BE2C (cell line): ENCODE measurements around the gene EXTL1.

Source experiments
- DNase-seq: peaks from one replicate; pipeline ENCODE4 v3.0.0-alpha.2; 2020
- H3K27me3 ChIP-seq: fragments of 250-450 bp; sonication (Bioruptor Pico); 2 replicates; pipeline ENCODE4 v1.5.1; 2020; ENCODE audit warnings: mild to moderate bottlenecking
- H3K36me3 ChIP-seq: fragments of 250-450 bp; sonication (Bioruptor Pico); 2 replicates; pipeline ENCODE4 v1.5.1; 2020; ENCODE audit warnings: mild to moderate bottlenecking
- H3K4me1 ChIP-seq: fragments of 250-450 bp; sonication (Bioruptor Pico); 2 replicates; pipeline ENCODE4 v1.5.1; 2020
- H3K4me3 ChIP-seq: 2 replicates; pipeline ENCODE4 v1.5.1; 2011; ENCODE audit warnings: low read depth, low read length
- H3K9me3 ChIP-seq: fragments of 250-450 bp; sonication (Bioruptor Pico); 2 replicates; pipeline ENCODE4 v1.5.1; 2020
- TF ChIP-seq, protein P1 (sequence below): IDR thresholded peaks from 2 replicates; pipeline ENCODE4 v1.5.1; 2012; ENCODE audit warnings: mild to moderate bottlenecking, low read depth, low read length

Gene EXTL1

DNA sequence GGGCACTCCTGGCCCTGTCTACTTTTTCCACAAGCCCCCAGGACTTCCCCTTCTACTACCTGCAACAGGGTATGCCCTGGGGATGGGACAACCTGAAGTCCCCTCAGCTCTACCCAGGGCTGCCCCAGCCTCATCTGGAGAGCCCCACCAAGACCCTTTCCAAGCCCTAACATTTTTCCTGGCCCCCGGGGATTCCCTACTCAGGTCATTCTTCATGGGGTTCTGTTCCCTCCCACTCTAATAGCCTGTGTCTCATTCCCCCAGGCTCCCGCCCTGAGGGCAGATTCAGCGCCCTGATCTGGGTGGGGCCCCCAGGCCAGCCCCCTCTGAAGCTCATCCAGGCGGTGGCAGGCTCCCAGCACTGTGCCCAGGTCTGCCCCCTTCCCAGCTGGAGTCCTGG is 9.6 kb downstream of the EXTL1 start:
- no peak overlapping the region for H3K4me3 ChIP-seq
- no peaks in the 10 kb centered on the region for H3K4me1 ChIP-seq
- DNase-seq = no peak
- no peaks in the 10 kb centered on the region for H3K27me3 ChIP-seq
- H3K9me3 ChIP-seq = no peaks in the 10 kb centered on the region
- H3K36me3 ChIP-seq = no peaks in the 10 kb centered on the region
- TF ChIP-seq, protein P1, sequence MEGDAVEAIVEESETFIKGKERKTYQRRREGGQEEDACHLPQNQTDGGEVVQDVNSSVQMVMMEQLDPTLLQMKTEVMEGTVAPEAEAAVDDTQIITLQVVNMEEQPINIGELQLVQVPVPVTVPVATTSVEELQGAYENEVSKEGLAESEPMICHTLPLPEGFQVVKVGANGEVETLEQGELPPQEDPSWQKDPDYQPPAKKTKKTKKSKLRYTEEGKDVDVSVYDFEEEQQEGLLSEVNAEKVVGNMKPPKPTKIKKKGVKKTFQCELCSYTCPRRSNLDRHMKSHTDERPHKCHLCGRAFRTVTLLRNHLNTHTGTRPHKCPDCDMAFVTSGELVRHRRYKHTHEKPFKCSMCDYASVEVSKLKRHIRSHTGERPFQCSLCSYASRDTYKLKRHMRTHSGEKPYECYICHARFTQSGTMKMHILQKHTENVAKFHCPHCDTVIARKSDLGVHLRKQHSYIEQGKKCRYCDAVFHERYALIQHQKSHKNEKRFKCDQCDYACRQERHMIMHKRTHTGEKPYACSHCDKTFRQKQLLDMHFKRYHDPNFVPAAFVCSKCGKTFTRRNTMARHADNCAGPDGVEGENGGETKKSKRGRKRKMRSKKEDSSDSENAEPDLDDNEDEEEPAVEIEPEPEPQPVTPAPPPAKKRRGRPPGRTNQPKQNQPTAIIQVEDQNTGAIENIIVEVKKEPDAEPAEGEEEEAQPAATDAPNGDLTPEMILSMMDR = no peak

DNA sequence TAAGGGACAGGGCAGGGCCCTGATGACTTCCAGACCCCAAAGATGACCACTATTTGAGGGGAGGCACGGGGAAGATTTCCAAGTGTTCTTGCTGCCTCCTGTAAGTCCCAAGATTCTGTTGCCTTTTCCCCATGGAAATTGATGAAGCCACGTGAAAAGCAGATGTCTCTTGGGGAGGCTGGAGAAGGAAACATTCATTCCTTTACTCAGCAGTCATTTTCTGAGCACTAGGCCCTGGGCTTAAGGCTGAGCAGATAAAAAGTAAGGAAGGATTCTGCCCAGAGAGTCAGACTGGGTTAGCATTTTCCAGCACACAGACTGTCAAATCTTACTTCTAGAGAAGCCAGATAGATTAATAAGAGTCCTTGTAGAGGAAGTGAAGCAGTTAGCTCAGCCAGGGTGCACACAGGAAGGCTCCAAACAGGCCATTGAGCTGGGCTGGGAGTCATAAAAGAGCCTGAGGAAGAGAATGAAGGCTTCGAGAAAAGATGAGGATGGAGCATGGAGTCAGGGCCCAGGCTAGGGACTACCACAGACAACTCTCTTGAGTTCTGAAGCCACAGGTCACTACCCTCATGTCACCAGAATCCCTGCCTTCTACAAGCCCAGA is 10.1 kb downstream of the EXTL1 start:
- no peaks in the 10 kb centered on the region for H3K27me3 ChIP-seq
- TF ChIP-seq, protein P1 = no peak
- DNase-seq = no peak
- no peaks in the 10 kb centered on the region for H3K36me3 ChIP-seq
- H3K4me3 ChIP-seq = no peak overlapping the region
- H3K4me1 ChIP-seq = no peaks in the 10 kb centered on the region
- no peaks in the 10 kb centered on the region for H3K9me3 ChIP-seq

DNA sequence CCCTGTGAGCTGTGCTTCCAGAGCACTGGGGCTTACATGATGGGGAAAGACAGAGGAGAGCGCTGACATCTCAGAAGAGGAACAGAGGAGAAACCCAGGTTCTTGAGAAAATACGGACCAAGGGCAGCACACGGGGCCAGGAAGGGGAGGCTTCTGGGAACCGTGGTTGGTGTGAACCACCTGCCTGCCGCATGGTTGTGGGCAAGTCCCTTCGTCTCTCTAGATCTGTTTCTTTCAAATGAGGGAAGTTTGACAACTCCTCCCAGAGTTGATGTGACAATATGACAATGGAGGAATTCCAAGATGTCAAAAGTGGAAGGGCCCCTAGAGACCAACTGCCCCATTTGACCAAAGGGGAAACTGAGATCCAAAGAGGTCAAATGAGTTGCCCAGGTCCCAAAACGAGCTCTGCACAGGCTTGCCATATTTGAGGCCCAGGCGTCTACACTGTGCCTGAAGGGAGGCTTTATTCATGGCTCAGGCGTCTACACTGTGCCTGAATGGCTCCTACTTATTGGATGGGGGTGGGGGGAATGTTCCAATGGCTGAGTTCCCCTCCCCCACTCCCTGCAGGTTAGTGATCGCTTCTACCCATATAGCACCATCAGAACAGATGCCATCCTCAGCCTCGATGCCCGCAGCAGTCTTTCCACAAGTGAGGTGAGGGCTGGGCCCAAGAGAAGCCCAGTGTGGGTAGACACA is 11.2 kb downstream of the EXTL1 start:
- no peaks in the 10 kb centered on the region for H3K36me3 ChIP-seq
- H3K9me3 ChIP-seq = no peaks in the 10 kb centered on the region
- H3K27me3 ChIP-seq = no peaks in the 10 kb centered on the region
- H3K4me1 ChIP-seq = no peaks in the 10 kb centered on the region
- no peak for DNase-seq
- TF ChIP-seq, protein P1 = no peak
- no peak overlapping the region for H3K4me3 ChIP-seq

DNA sequence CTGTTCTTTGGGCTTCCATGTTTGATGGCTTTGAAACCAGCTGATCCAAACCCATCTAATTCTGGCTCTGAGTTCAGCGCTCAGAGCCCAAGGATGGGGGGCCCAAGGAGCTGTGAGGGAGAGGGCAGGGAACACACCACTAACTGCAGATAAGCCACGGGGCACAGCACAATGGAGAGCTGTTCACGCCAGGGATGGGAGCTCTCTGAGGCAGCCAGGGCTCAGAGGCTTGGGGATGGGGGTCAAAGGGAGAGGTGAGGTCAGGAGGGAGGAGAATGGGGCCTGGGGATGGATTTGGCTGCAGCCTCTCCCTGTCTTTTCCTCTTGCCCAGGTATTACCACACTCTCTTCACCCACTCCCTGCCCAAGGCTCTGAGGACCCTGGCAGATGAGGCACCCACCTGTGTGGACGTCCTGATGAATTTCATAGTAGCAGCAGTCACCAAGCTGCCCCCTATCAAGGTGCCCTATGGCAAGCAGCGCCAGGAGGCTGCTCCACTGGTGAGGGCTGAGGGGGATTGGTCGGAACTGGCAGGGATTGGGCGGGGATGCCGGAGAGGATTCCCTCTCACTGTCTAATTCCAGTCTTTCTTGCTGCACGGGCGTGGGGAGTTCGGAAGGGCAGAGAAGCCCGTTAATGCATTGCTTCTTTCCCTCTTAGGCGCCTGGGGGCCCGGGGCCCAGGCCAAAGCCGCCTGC is 13.1 kb downstream of the EXTL1 start:
- TF ChIP-seq, protein P1 = no peak
- no peaks in the 10 kb centered on the region for H3K27me3 ChIP-seq
- peak overlapping the region; percentile 80 for H3K4me3 ChIP-seq
- no peaks in the 10 kb centered on the region for H3K36me3 ChIP-seq
- H3K9me3 ChIP-seq = no peaks in the 10 kb centered on the region
- no peaks in the 10 kb centered on the region for H3K4me1 ChIP-seq
- no peak for DNase-seq

DNA sequence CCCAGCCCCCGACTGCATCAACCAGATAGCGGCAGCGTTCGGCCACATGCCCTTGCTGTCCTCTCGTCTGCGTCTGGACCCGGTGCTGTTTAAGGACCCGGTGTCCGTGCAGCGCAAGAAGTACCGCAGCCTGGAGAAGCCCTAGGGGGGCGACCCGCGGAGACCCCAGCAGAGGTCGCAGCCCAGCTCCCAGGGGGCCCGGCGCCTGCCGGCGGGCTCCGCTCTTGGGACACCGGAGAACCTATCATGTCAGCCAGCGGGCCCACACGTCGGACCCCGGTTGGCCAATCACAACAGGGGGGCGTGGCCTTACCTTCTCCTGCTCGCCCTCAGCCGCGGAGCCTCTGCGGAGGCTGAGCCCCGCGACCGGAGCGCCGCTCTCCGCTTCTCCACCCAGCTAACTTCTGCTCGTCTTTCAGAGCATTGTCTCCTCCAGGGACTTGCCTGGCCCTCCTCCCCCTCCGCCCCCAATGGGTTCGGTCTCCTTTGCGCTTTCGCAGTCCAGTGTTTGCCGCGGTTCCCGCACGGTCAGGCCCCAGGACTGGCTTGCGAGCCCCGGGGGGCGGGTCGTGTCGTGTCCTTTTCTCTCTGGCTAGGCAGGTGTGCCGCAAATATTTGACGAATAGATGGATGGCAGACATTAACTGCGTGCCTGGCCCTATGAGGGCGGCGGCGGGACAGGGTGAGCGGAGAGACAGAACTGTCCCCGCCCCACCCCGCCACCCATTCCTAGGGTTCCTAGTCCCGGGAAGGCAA is 13.8 kb downstream of the EXTL1 start:
- TF ChIP-seq, protein P1 = no peak
- peak; percentile 93 for DNase-seq
- Histone ChIP-seq H3K9me3 (no peaks in the 10 kb centered on the region), H3K36me3 (no peaks in the 10 kb centered on the region), H3K4me3 (peak overlapping the region; percentile 80), H3K4me1 (no peaks in the 10 kb centered on the region), H3K27me3 (no peaks in the 10 kb centered on the region)
